GM19452 (cell line): ENCODE measurements around the gene C16orf87.
"Not testable (repeated sequence)": the region's sequence is repeated elsewhere in the genome, so short reads cannot be mapped to it uniquely, and the experiment has no call there.

ENCODE experiments used
- ATAC-seq: cut with Tn5 transposase; IDR thresholded peaks from one replicate; pipeline ENCODE4 v1.9.1; 2021; ENCODE audit not compliant: unreplicated experiment

C16orf87 gene

GRCh38 chr16:46801428-46802049 is 29.4 kb downstream of the C16orf87 start:
- no peak for ATAC-seq

- ATAC-seq = no peak
Measured at GRCh38 chr16:46800494-46800893, 30.5 kb downstream of the C16orf87 start.

- no peak for ATAC-seq
Measured at GRCh38 chr16:46797501-46797900, 33.5 kb downstream of the C16orf87 start.

- no peak for ATAC-seq
Measured at GRCh38 chr16:46796764-46797269, 34.2 kb downstream of the C16orf87 start.

- no peak for ATAC-seq
Measured at GRCh38 chr16:46793841-46794240, 37.1 kb downstream of the C16orf87 start.

GRCh38 chr16:46790599-46791270 is 40.2 kb downstream of the C16orf87 start:
- no peak for ATAC-seq

- ATAC-seq = peak; percentile 89
Measured at GRCh38 chr16:46789499-46790414, 41.2 kb downstream of the C16orf87 start.

GRCh38 chr16:46788891-46789474 is 42.0 kb downstream of the C16orf87 start:
- no peak for ATAC-seq

GRCh38 chr16:46787909-46788308 is 43.1 kb downstream of the C16orf87 start:
- ATAC-seq = no peak

- no peak for ATAC-seq
Measured at GRCh38 chr16:46785076-46785845, 45.7 kb downstream of the C16orf87 start.

GRCh38 chr16:46784569-46784968 is 46.4 kb downstream of the C16orf87 start:
- not testable (repeated sequence) for ATAC-seq

- no peak for ATAC-seq
Measured at GRCh38 chr16:46783800-46784199, 47.2 kb downstream of the C16orf87 start.

GRCh38 chr16:46782320-46782719 is 48.7 kb downstream of the C16orf87 start:
- ATAC-seq = no peak

- no peak for ATAC-seq
Measured at GRCh38 chr16:46777804-46778203, 53.2 kb downstream of the C16orf87 start.

- no peak for ATAC-seq
Measured at GRCh38 chr16:46775214-46775613, 55.8 kb downstream of the C16orf87 start.

GRCh38 chr16:46774743-46775177 is 56.2 kb downstream of the C16orf87 start:
- peak; percentile 64 for ATAC-seq

- no peak for ATAC-seq
Measured at GRCh38 chr16:46772463-46772862, 58.5 kb downstream of the C16orf87 start.

GRCh38 chr16:46768809-46769208 is 62.2 kb downstream of the C16orf87 start:
- ATAC-seq = no peak

- no peak for ATAC-seq
Measured at GRCh38 chr16:46765050-46765449, 65.9 kb downstream of the C16orf87 start.

GRCh38 chr16:46763147-46763546 is 67.8 kb downstream of the C16orf87 start:
- ATAC-seq = no peak
